Stomach smooth muscle (tissue), 2 donors: ENCODE data around the gene FTO.

ENCODE experiments used
- H3K27ac ChIP-seq: one replicate; pipeline ENCODE4 v1.7.0; 2013; ENCODE audit warnings: mild to moderate bottlenecking, low read length, inconsistent platforms
- H3K27me3 ChIP-seq, 2 donors: one replicate each; pipeline ENCODE4 v1.7.0; 2013; ENCODE audit warnings: low read length in 2 of 2; ENCODE audit not compliant: insufficient read depth in 2 of 2, control insufficient read depth in 1 of 2
- H3K36me3 ChIP-seq, 2 donors: one replicate each; pipeline ENCODE4 v1.7.0; 2013; ENCODE audit warnings: low read length in 2 of 2; ENCODE audit not compliant: control insufficient read depth in 2 of 2, insufficient read depth in 2 of 2
- H3K4me1 ChIP-seq: one replicate; pipeline ENCODE4 v1.7.0; 2013; ENCODE audit warnings: low read length; ENCODE audit not compliant: control insufficient read depth, insufficient read depth
- H3K4me3 ChIP-seq, 2 donors: one replicate each; pipeline ENCODE4 v1.7.0; 2013; ENCODE audit warnings: low read length in 2 of 2
- H3K9ac ChIP-seq, 2 donors: one replicate each; pipeline ENCODE4 v1.7.0; 2013; ENCODE audit warnings: low read length in 2 of 2, mild to moderate bottlenecking in 1 of 2
- H3K9me3 ChIP-seq, 2 donors: one replicate each; pipeline ENCODE4 v1.7.0; 2013; ENCODE audit warnings: low read length in 2 of 2; ENCODE audit not compliant: control insufficient read depth in 2 of 2
- donor health status: healthy.
- donor health status: Pancreatic carcinoma.

The FTO gene

GRCh38 chr16:54053891-54054820 is 350.2 kb downstream of the FTO start:
- Histone ChIP-seq H3K9me3 (no peaks in the 10 kb centered on the region), H3K36me3 (peaks cover 0 to 2% of the 10 kb centered on the region in 2 donors), H3K27me3 (no peaks in the 10 kb centered on the region), H3K4me3 (no peak overlapping the region), H3K4me1 (no peaks in the 10 kb centered on the region), H3K9ac (no peak overlapping the region), H3K27ac (no peak overlapping the region)

GRCh38 chr16:54055191-54055590 is 351.2 kb downstream of the FTO start:
- no peak overlapping the region for H3K27ac ChIP-seq
- H3K4me3 ChIP-seq = no peak overlapping the region
- H3K36me3 ChIP-seq = peaks cover 0 to 2% of the 10 kb centered on the region in 2 donors
- no peaks in the 10 kb centered on the region for H3K27me3 ChIP-seq
- no peak overlapping the region for H3K9ac ChIP-seq
- no peaks in the 10 kb centered on the region for H3K4me1 ChIP-seq
- H3K9me3 ChIP-seq = no peaks in the 10 kb centered on the region

GRCh38 chr16:54055864-54056263 is 351.9 kb downstream of the FTO start:
- peaks cover 0 to 2% of the 10 kb centered on the region in 2 donors for H3K36me3 ChIP-seq
- no peak overlapping the region for H3K4me3 ChIP-seq
- no peaks in the 10 kb centered on the region for H3K9me3 ChIP-seq
- H3K27ac ChIP-seq = no peak overlapping the region
- no peaks in the 10 kb centered on the region for H3K4me1 ChIP-seq
- no peak overlapping the region for H3K9ac ChIP-seq
- no peaks in the 10 kb centered on the region for H3K27me3 ChIP-seq

- H3K9ac ChIP-seq = no peak overlapping the region
- H3K4me3 ChIP-seq = no peak overlapping the region
- no peak overlapping the region for H3K27ac ChIP-seq
- no peaks in the 10 kb centered on the region for H3K4me1 ChIP-seq
- no peaks in the 10 kb centered on the region for H3K27me3 ChIP-seq
- H3K9me3 ChIP-seq = no peaks in the 10 kb centered on the region
- H3K36me3 ChIP-seq = peaks cover 0 to 2% of the 10 kb centered on the region in 2 donors
Observed at GRCh38 chr16:54056921-54057320, 353.0 kb downstream of the FTO start.

- no peaks in the 10 kb centered on the region for H3K9me3 ChIP-seq
- H3K4me3 ChIP-seq = no peak overlapping the region
- H3K27me3 ChIP-seq = no peaks in the 10 kb centered on the region
- H3K4me1 ChIP-seq = no peaks in the 10 kb centered on the region
- peaks cover 0 to 2% of the 10 kb centered on the region in 2 donors for H3K36me3 ChIP-seq
- H3K27ac ChIP-seq = no peak overlapping the region
- H3K9ac ChIP-seq = no peak overlapping the region
Observed at GRCh38 chr16:54059319-54059718, 355.4 kb downstream of the FTO start.

- H3K27ac ChIP-seq = no peak overlapping the region
- no peak overlapping the region for H3K4me3 ChIP-seq
- peaks cover 0 to 2% of the 10 kb centered on the region in 2 donors for H3K36me3 ChIP-seq
- H3K9me3 ChIP-seq = no peaks in the 10 kb centered on the region
- no peaks in the 10 kb centered on the region for H3K27me3 ChIP-seq
- no peak overlapping the region for H3K9ac ChIP-seq
- H3K4me1 ChIP-seq = no peaks in the 10 kb centered on the region
Observed at GRCh38 chr16:54060599-54061421, 356.9 kb downstream of the FTO start.

- no peak overlapping the region for H3K4me3 ChIP-seq
- peaks cover 0 to 2% of the 10 kb centered on the region in 2 donors for H3K36me3 ChIP-seq
- no peaks in the 10 kb centered on the region for H3K27me3 ChIP-seq
Observed at GRCh38 chr16:54061454-54061853, 357.5 kb downstream of the FTO start.

GRCh38 chr16:54062361-54063278 is 358.7 kb downstream of the FTO start:
- no peaks in the 10 kb centered on the region for H3K9me3 ChIP-seq
- no peaks in the 10 kb centered on the region for H3K36me3 ChIP-seq
- H3K4me1 ChIP-seq = no peaks in the 10 kb centered on the region
- H3K4me3 ChIP-seq = no peak overlapping the region
- H3K27me3 ChIP-seq = no peaks in the 10 kb centered on the region
- no peak overlapping the region for H3K9ac ChIP-seq
- no peak overlapping the region for H3K27ac ChIP-seq

More at GRCh38 chr16:54061454-54061853, 357.5 kb downstream of the FTO start:
- no peaks in the 10 kb centered on the region for H3K4me1 ChIP-seq
- H3K9me3 ChIP-seq = no peaks in the 10 kb centered on the region
- no peak overlapping the region for H3K27ac ChIP-seq
- H3K9ac ChIP-seq = no peak overlapping the region

- H3K9me3 ChIP-seq = no peaks in the 10 kb centered on the region
- no peaks in the 10 kb centered on the region for H3K36me3 ChIP-seq
- H3K4me3 ChIP-seq = no peak overlapping the region
- H3K9ac ChIP-seq = no peak overlapping the region
- no peak overlapping the region for H3K27ac ChIP-seq
- H3K27me3 ChIP-seq = no peaks in the 10 kb centered on the region
- H3K4me1 ChIP-seq = no peaks in the 10 kb centered on the region
Observed at GRCh38 chr16:54063279-54063773, 359.4 kb downstream of the FTO start.
